Activated CD4-positive, alpha-beta T cell treated with anti-CD3 and anti-CD28 coated beads for 24 hours (primary cell): Measurements from ENCODE around the gene REM2.
"Not testable (repeated sequence)": the region's sequence is repeated elsewhere in the genome, so short reads cannot be mapped to it uniquely, and the experiment has no call there.

Experiments used
- DNase-seq, 2 donors: peaks; one replicate each; pipeline ENCODE4 v3.0.0-alpha.2; 2020; ENCODE audit warnings: low read depth in 2 of 2

REM2 gene

GRCh38 chr14:22896760-22897159 lies 13.7 kb downstream of the REM2 start:
- no peak for DNase-seq

- DNase-seq: no peak
These were observed 14.3 kb downstream of the REM2 start for GRCh38 chr14:22897357-22897756.

- DNase-seq: no peak
These were observed 15.5 kb downstream of the REM2 start for GRCh38 chr14:22898302-22899090.

GRCh38 chr14:22900081-22900799 lies 17.2 kb downstream of the REM2 start:
- DNase-seq: peak in 1 of 2 donors; percentile 40

- no peak for DNase-seq
These were observed 18.8 kb downstream of the REM2 start for GRCh38 chr14:22901799-22902198.

GRCh38 chr14:22903742-22904087 lies 20.7 kb downstream of the REM2 start:
- no peak for DNase-seq

GRCh38 chr14:22905627-22906026 lies 22.6 kb downstream of the REM2 start:
- no peak for DNase-seq

GRCh38 chr14:22906073-22906472 lies 23.1 kb downstream of the REM2 start:
- no peak for DNase-seq

- DNase-seq: no peak
These were observed 24.4 kb downstream of the REM2 start for GRCh38 chr14:22907429-22907828.

GRCh38 chr14:22908601-22909000 lies 25.6 kb downstream of the REM2 start:
- no peak for DNase-seq

GRCh38 chr14:22910916-22911315 lies 27.9 kb downstream of the REM2 start:
- DNase-seq: no peak

- DNase-seq: not testable (repeated sequence)
These were observed 31.8 kb downstream of the REM2 start for GRCh38 chr14:22914836-22915235.

- DNase-seq: no peak
These were observed 33.0 kb downstream of the REM2 start for GRCh38 chr14:22915886-22916521.

GRCh38 chr14:22918804-22919600 lies 36.0 kb downstream of the REM2 start, which contains the start of gene RBM23:
TSS of gene RBM23 (minus strand) at chr14:22919149.
- DNase-seq: peak; percentile 99 to 100

GRCh38 chr14:22919601-22919921 lies 36.5 kb downstream of the REM2 start:
- DNase-seq: no peak

- no peak for DNase-seq
These were observed 37.7 kb downstream of the REM2 start for GRCh38 chr14:22920697-22921096.

GRCh38 chr14:22922294-22922693 lies 39.3 kb downstream of the REM2 start:
- DNase-seq: no peak

- DNase-seq: no peak
These were observed 40.7 kb downstream of the REM2 start for GRCh38 chr14:22923746-22924145.

- DNase-seq: no peak
These were observed 42.5 kb downstream of the REM2 start for GRCh38 chr14:22925513-22925912.

- DNase-seq: no peak
These were observed 43.3 kb downstream of the REM2 start for GRCh38 chr14:22926316-22926715.

GRCh38 chr14:22928237-22929103 lies 45.4 kb downstream of the REM2 start:
- no peak for DNase-seq
